ENCODE measurements around the gene UBQLN4. TPM values are rescaled to one million over a fixed set of nuclear protein-coding genes. Genes with fewer than 3 reads are reported as not detected.

The UBQLN4 gene
- polyA plus RNA-seq, 3 donors, result 2.3 to 15.9 (median 2.9) TPM

DNA sequence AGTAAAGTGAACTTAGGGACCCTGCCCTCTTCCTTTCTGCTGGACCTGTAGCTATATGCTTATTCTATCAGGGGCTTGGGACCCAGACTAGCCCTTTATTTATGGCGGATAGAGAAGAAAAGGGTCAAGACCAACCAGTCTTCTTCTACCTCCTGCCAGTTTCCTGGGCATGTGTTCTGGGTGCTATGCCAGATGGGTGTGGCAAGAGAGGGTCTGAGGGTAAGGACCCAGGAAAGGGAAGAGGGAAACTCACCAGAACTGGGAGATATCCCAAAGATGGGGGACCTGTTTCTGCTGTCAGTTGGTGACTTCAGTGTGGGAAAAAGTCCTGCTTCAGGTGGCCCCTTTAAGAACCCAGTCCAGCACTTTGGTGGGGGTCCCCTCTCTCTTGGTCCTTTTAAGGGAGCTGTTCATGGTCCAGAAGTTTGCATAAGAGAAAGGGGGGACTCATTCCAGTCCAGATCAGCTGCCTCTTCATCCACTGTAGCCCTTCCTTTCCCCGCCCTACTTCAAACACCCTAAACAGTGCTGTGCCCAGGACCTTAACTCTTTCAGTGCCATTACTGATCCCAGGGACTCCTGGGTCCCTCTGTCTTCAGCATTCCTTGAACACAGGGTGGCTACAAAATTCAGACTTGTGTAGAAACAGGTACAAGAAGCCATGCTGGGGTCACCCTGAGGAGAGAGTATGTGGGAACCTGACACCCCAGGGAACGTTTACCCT, 51.2 kb downstream of the UBQLN4 start:
- peak overlapping the region in 1 of 7 donors; percentile 42 for H3K27ac Mint-ChIP-seq
- peaks cover 0 to 3% (median 0%) of the 10 kb centered on the region in 3 donors for H3K27me3 Mint-ChIP-seq (ENCODE audit: low read depth in 3 of 3)
- H3K4me1 Mint-ChIP-seq, result peaks cover 6% of the 10 kb centered on the region
- H3K4me3 ChIP-seq (replicated peaks in 1 of 3; ENCODE audit: low read depth in 2 of 3, low read length in 3 of 3), result no peak overlapping the region
- H3K79me2 ChIP-seq (ENCODE audit: insufficient read depth, low read length), result no peaks in the 10 kb centered on the region
- H4K20me1 ChIP-seq (ENCODE audit: insufficient read depth, low read length), result no peaks in the 10 kb centered on the region
- H3K4me2 ChIP-seq (replicated peaks; ENCODE audit: extremely low read depth, low read length, poor library complexity, severe bottlenecking), result no peak overlapping the region
- no peaks in the 10 kb centered on the region for H3K9me3 Mint-ChIP-seq
- DNase-seq, result no peak
- H3K9ac ChIP-seq (ENCODE audit: insufficient read depth, low read length, poor library complexity, severe bottlenecking), result no peak overlapping the region
- WGBS (ENCODE audit: insufficient coverage), result no CpG with 5 or more reads among the region's 3 CpGs
- no peak overlapping the region for H3K27ac ChIP-seq (ENCODE audit: low read depth in 1 of 2, low read length in 2 of 2)
- H3K9me3 ChIP-seq (replicated peaks in 1 of 2; ENCODE audit: control insufficient read depth in 1 of 2, insufficient read depth in 1 of 2, low read length in 2 of 2), result no peaks in the 10 kb centered on the region
- TF ChIP-seq, protein P1, sequence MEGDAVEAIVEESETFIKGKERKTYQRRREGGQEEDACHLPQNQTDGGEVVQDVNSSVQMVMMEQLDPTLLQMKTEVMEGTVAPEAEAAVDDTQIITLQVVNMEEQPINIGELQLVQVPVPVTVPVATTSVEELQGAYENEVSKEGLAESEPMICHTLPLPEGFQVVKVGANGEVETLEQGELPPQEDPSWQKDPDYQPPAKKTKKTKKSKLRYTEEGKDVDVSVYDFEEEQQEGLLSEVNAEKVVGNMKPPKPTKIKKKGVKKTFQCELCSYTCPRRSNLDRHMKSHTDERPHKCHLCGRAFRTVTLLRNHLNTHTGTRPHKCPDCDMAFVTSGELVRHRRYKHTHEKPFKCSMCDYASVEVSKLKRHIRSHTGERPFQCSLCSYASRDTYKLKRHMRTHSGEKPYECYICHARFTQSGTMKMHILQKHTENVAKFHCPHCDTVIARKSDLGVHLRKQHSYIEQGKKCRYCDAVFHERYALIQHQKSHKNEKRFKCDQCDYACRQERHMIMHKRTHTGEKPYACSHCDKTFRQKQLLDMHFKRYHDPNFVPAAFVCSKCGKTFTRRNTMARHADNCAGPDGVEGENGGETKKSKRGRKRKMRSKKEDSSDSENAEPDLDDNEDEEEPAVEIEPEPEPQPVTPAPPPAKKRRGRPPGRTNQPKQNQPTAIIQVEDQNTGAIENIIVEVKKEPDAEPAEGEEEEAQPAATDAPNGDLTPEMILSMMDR (IDR thresholded peaks at IDR 0.05), result no peak
- H3K36me3 ChIP-seq (replicated peaks in 1 of 2; ENCODE audit: control insufficient read depth in 1 of 2, insufficient read depth in 2 of 2, low read length in 2 of 2), result peaks cover 6 to 8% of the 10 kb centered on the region in 2 donors
- H3K4me3 Mint-ChIP-seq, result no peak overlapping the region
- H3K4me1 ChIP-seq (ENCODE audit: control insufficient read depth in 1 of 2, insufficient read depth in 2 of 2, low read length in 2 of 2), result peaks cover 5 to 8% of the 10 kb centered on the region in 2 donors
- no peaks in the 10 kb centered on the region for H3K27me3 ChIP-seq (ENCODE audit: control insufficient read depth in 2 of 2, insufficient read depth in 2 of 2, low read length in 2 of 2)
- H2AFZ ChIP-seq (ENCODE audit: insufficient read depth, low read depth, low read length, poor library complexity, severe bottlenecking), result no peak overlapping the region
- intact Hi-C loops (cut with micrococcal nuclease), result loop anchor here in 1 of 2 donors (10.0 kb wide), 1 partner anchor 62 kb away; the partner anchor contains the start of gene RAB25
- peaks cover 8 to 11% of the 10 kb centered on the region in 2 donors for H3K36me3 Mint-ChIP-seq

DNA sequence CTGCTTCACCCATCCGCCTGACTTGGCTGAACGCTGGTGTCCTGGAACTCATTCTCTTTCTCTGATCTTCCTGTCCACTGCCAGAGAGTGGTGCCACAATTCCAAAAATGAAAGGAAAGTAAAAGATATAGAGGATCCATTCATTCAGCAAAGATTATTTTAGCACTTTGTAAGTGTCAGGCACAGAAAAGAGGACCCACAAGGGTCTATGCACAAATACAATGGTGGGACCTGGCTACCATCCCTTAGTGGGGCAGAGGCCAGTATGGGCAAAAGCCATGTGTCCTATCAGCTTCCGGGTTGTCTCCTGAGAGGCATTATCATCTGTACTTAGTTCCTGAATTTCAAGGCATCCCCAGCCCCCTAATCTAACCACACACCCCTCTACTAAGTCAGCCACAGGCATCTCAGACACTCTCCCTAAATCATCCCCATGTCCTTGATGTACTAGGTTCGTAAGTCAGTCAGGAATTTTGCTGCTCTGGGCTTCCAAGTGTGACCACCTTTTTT, 51.9 kb downstream of the UBQLN4 start:
- H3K9me3 Mint-ChIP-seq, result no peaks in the 10 kb centered on the region

More for the DNA sequence above, 51.9 kb downstream of the UBQLN4 start:
- Mint-ChIP-seq H3K27me3 (ENCODE audit: low read depth in 3 of 3) (peaks cover 0 to 3% (median 2%) of the 10 kb centered on the region in 3 donors), H3K27ac (peak overlapping the region in 2 of 7 donors; percentile 4 to 42), H3K4me3 (no peak overlapping the region), H3K4me1 (peaks cover 6% of the 10 kb centered on the region), H3K36me3 (peaks cover 2 to 4% of the 10 kb centered on the region in 2 donors)
- Histone ChIP-seq H3K9me3 (replicated peaks in 1 of 2; ENCODE audit: control insufficient read depth in 1 of 2, insufficient read depth in 1 of 2, low read length in 2 of 2) (no peaks in the 10 kb centered on the region), H3K27ac (ENCODE audit: low read depth in 1 of 2, low read length in 2 of 2) (no peak overlapping the region), H4K20me1 (ENCODE audit: insufficient read depth, low read length) (no peaks in the 10 kb centered on the region), H3K4me1 (ENCODE audit: control insufficient read depth in 1 of 2, insufficient read depth in 2 of 2, low read length in 2 of 2) (peaks cover 5 to 8% of the 10 kb centered on the region in 2 donors), H3K27me3 (ENCODE audit: control insufficient read depth in 2 of 2, insufficient read depth in 2 of 2, low read length in 2 of 2) (no peaks in the 10 kb centered on the region), H3K79me2 (ENCODE audit: insufficient read depth, low read length) (no peaks in the 10 kb centered on the region), H3K9ac (ENCODE audit: insufficient read depth, low read length, poor library complexity, severe bottlenecking) (no peak overlapping the region), H2AFZ (ENCODE audit: insufficient read depth, low read depth, low read length, poor library complexity, severe bottlenecking) (peak overlapping the region; percentile 48), H3K4me2 (replicated peaks; ENCODE audit: extremely low read depth, low read length, poor library complexity, severe bottlenecking) (no peak overlapping the region), H3K36me3 (replicated peaks in 1 of 2; ENCODE audit: control insufficient read depth in 1 of 2, insufficient read depth in 2 of 2, low read length in 2 of 2) (peaks cover 2% of the 10 kb centered on the region in 2 donors), H3K4me3 (replicated peaks in 1 of 3; ENCODE audit: low read depth in 2 of 3, low read length in 3 of 3) (no peak overlapping the region)
- no peak for DNase-seq
- 86% methylated on average over 2 of the region's 4 CpGs for WGBS (ENCODE audit: insufficient coverage)
- intact Hi-C loops (cut with micrococcal nuclease), result loop anchor here in 1 of 2 donors (10.0 kb wide), 1 partner anchor 63 kb away; the partner anchor contains the start of gene RAB25
- TF ChIP-seq, protein P1 (IDR thresholded peaks at IDR 0.05), result no peak
